Islet of Langerhans (tissue), 1 donor: ENCODE measurements around the gene IFNA21.
"Not testable (repeated sequence)": the region's sequence is repeated elsewhere in the genome, so short reads cannot be mapped to it uniquely, and the experiment has no call there.

Experiments used
- FAIRE-seq: peaks from one replicate; lab custom pipeline; 2011; peaks lifted over from hg19 to GRCh38; lab: Jason Lieb, UNC

IFNA21 gene

GRCh38 chr9:21141427-21141882, 25.0 kb downstream of the IFNA21 start, which contains the start of gene IFNW1:
IFNW1 (minus strand) TSS chr9:21141832; CDS start chr9:21141570, 262 bp downstream.
- no peak for FAIRE-seq

- no peak for FAIRE-seq
These were observed 29.4 kb downstream of the IFNA21 start for GRCh38 chr9:21137020-21137419.

- FAIRE-seq: no peak
These were observed 30.7 kb downstream of the IFNA21 start for GRCh38 chr9:21135736-21136135.

GRCh38 chr9:21128186-21128585, 38.3 kb downstream of the IFNA21 start:
- FAIRE-seq: not testable (repeated sequence)

GRCh38 chr9:21121595-21122251, 44.7 kb downstream of the IFNA21 start:
- FAIRE-seq: no peak

- FAIRE-seq: no peak
These were observed 45.4 kb downstream of the IFNA21 start for GRCh38 chr9:21121079-21121478.

- FAIRE-seq: peak; percentile 47
These were observed 47.2 kb downstream of the IFNA21 start for GRCh38 chr9:21119093-21119770.
